GM12874 (cell line): ENCODE measurements around the gene AFAP1.

Experiments used
- CTCF ChIP-seq: IDR thresholded peaks from 2 replicates; pipeline ENCODE4 v1.5.1; 2011; ENCODE audit warnings: low read depth, mild to moderate bottlenecking, control low read depth, low read length, moderate library complexity; ENCODE audit not compliant: insufficient read depth

AFAP1 gene

GRCh38 chr4:7801641-7802040 lies 138.0 kb downstream of the AFAP1 start:
- no peak for TF ChIP-seq CTCF

GRCh38 chr4:7801001-7801400 lies 138.7 kb downstream of the AFAP1 start:
- no peak for TF ChIP-seq CTCF

- TF ChIP-seq CTCF: no peak
These were observed 139.3 kb downstream of the AFAP1 start for GRCh38 chr4:7800410-7800809.

GRCh38 chr4:7799736-7800135 lies 139.9 kb downstream of the AFAP1 start:
- TF ChIP-seq CTCF: no peak

- TF ChIP-seq CTCF: no peak
These were observed 140.4 kb downstream of the AFAP1 start for GRCh38 chr4:7799306-7799705.

- TF ChIP-seq CTCF: no peak
These were observed 141.3 kb downstream of the AFAP1 start for GRCh38 chr4:7798178-7798995.

- no peak for TF ChIP-seq CTCF
These were observed 142.3 kb downstream of the AFAP1 start for GRCh38 chr4:7797330-7797729.

- no peak for TF ChIP-seq CTCF
These were observed 143.7 kb downstream of the AFAP1 start for GRCh38 chr4:7795983-7796382.
